Measurements from ENCODE around the gene EXD3.

EXD3 gene

DNA sequence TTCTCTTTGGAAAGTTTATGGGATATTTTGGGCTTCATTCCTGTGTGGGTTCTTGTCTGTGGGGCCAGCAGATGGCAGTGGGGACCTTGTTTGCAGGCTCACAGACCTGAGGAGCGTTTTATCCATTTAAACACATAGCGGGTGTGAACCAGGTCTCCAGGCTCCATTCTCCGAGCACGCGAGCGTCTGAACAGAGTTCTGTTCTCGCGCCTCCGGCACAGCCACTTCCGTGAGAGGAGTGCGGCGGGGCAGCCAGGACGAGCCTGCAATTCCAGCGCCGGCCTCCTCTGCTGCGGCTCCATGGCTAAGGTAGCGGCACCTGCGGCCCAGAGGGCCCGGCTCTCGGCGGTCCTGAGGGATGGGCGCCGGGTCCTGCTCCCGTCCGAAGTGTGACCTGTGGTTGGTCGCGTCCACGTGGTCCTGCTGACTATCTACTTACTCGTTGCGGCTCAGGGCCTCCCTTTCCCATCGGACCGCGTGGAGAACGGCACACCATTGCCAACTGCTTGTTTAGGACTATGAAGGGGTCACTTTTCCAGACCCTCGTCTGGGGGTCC is 128.2 kb downstream of the EXD3 start:
- DNase-seq (ENCODE audit: low spot score), result peak; percentile 78

DNA sequence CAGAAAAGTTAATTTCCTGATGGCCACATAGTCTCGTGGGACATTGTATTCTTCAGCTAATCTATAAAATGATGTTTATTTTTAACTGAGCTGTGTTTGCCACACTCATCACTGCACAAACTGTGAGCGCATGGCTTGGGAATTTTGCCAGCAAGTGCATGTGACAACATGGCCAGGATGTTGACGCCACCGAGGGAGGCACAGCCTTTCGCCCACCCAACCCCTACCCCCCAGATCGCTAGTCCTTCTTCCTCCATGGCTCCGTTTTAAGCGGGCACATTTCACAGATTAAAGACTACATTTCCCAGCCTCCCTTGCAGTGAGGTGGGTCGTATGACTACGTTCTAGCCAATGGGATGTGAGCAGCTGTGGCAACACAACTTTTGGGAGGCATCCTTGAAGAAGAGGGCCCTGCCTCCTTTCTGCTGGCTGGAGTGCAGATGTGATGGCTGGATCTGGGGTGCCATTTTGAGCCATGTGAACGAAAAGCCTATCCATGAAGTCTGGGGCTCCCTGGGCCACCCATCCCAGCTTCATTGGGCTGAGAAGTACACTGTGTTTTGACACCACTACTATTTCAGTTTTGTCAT is 128.8 kb downstream of the EXD3 start:
- DNase-seq (ENCODE audit: low spot score), result peak; percentile 92

DNA sequence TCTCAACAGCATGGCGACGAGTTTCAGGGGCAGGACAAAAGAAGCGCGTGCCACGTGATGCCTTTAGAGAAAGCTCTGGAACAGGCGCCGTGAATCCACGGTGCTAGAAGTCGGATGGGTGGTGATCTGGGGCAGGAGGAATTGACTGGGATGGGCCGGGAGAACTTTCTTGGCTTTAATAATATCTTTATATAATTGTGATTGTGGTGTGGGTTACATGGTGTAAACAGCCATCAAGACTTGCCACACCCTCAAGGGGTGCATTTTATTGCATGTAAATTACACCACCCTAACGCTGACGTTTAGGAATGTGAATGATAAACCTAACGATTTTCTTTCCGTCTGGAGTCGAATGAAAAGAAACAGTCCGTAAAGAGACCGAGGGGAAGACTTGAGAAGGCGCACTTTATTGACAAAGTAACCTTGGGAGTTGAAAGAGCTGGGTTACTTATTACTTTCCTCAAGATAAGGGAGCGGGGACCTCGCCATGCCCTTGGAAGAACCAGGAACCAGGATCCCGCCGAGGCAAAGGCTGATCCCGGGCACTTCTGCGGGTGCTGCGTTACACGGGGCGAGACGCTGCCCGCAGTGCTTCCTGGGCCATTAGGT is 129.4 kb downstream of the EXD3 start:
- DNase-seq (ENCODE audit: low spot score), result no peak

DNA sequence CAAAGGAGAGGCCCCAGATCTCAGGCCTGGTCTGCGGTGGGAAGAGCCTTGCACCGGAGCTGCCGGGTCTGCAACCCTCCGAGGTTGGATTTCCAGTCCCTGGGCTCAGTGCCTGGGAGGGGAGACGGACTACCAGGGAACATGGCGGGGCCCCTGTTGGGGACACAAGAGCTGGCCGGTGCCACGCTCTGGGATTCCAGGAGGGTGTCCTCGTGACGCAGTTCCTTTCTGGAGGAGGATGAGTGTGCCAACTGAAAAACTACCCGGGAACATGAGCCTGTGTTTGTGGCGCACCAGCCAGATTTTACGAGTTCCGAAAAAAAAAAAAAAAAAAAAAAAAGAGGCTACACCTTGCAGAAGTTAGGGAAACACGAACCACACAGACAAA is 129.9 kb downstream of the EXD3 start:
- DNase-seq (ENCODE audit: low spot score), result no peak

DNA sequence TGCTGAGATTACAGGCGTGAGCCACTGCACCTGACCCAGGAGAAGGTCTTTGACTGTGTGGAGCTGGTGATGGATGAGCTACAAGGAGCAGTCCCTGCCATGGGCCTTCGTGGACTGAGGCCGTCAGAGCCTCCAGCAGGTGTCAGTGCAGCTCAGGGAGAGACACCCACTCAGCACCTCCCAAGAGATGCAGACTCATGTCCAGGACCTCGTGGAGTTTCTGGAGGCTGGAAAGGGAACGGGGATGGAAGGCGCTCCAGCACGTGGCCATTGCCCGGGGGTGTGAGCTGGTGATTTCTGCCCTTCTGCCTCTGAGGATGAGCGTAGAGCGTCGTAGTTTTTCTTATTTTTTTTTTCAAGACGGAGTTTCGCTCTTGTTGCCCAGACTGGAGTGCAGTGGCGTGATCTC is 136.0 kb downstream of the EXD3 start:
- peak; percentile 94 for DNase-seq (ENCODE audit: low spot score)

DNA sequence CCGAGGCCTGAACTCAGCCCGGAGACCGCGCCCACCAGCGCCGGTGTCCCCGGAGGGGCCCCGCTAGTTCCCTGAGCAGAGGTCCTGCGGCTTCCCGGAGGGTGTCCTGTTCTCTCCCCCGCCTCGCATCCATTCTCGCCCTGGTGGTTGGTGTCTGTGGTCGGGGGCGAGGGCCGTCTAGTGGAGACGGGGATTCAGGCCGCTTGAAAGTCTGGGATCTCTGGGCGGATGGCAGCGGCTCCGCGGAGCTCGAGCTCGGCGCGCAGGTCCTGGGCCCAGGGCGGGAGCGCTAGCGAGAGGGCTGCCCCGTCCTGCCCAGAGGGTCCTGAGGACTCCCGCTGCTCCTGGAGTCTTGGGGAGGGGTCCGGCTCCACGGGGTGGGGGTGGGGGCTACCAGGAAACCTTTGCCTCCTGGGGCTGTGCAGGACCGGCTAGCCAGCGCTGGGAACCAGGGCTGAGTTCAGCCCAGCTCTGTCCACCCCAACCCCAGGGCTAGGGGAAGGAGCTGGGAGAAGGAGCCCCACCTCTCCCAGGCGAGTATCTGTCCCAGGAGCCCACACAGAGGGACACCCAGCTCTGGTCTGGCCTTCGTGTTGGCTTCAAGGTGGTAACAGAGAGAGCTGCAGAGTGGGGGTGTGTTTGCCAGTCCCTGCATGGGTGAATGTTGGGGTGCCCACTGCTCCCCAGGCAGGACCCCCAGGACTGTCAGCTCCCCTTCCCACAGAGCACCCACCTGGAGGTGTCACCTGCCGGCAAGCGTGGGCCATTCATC is 141.4 kb downstream of the EXD3 start:
- no peak for DNase-seq (ENCODE audit: low spot score)

DNA sequence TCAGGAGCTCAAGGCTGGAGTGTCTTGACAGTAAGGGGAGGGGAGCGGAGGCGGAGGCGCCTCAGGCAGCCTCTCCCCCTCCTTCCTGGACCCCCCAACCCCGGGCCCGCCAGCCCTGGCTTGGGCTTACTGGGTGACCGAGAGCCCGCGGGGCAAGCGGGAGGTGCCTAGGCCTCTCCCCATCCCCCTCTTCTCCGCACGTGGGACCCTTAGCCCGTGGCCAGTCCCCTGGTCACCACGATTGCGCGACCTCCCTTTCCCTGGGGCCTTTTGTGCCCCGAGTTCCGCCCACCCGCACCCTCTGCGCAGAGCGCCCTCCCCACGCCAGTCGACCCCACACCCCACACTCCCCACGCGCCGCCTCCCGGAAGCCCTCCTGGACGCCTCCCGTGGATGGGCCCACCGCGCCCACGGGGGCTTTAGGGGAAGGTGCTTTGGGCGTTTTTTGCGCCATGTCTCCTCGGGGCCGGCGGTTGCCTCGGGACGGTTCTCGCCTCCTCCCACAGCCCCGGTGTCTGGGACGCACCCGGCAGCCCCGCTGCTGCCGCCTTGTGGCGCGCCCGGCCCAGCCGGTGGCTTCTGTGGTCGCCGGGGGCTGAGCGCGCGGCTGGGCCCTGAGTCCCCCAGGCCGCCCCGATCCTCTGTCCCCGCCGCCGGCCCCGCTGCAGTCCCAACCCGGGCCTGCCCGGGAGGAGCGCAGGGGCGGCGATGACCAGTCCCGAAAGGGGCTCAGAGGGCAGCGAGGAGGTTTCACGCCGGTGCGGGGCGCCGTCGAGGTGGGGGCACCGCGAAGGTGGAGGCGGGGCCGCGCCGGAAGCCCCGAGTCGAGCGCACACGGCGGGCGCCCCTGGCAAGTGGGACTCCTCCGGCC is 142.3 kb downstream of the EXD3 start:
- DNase-seq (ENCODE audit: low spot score), result peak; percentile 72

DNA sequence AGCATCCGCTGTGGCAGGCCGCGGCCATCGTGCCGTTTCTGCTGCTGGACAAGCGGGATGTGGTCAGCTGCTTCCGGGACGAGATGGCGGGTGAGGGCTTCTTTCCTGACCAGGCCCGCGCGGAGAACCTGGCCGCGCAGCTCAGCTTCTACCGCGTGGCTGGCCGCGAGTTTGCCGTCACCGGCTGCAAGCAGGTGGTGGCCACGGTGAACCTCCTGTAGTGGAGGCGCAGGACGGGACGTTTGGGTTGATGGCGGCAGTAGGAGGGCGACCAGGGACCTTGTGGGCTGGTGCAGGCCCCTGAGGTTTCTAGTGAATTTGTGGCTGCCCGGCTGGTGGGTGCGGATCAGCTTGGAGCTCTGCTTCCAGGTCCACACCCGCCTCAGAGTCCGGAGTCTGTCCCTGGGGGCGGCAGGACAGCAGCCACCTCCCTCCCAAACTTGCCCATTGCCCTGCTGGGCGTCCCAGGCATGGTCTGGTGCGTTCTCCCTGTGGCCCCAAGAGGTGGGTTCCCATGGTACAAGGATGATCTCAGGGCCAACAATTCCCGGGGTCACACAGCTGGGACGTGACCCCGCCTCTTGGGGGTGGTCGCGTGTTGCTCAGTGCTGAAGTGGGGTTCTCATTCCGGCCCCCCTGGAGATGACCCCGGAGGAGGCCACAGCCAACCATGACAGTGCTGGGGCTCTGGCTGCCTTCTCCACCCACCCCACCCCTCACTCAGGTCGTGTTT is 143.1 kb downstream of the EXD3 start:
- no peak for DNase-seq (ENCODE audit: low spot score)

DNA sequence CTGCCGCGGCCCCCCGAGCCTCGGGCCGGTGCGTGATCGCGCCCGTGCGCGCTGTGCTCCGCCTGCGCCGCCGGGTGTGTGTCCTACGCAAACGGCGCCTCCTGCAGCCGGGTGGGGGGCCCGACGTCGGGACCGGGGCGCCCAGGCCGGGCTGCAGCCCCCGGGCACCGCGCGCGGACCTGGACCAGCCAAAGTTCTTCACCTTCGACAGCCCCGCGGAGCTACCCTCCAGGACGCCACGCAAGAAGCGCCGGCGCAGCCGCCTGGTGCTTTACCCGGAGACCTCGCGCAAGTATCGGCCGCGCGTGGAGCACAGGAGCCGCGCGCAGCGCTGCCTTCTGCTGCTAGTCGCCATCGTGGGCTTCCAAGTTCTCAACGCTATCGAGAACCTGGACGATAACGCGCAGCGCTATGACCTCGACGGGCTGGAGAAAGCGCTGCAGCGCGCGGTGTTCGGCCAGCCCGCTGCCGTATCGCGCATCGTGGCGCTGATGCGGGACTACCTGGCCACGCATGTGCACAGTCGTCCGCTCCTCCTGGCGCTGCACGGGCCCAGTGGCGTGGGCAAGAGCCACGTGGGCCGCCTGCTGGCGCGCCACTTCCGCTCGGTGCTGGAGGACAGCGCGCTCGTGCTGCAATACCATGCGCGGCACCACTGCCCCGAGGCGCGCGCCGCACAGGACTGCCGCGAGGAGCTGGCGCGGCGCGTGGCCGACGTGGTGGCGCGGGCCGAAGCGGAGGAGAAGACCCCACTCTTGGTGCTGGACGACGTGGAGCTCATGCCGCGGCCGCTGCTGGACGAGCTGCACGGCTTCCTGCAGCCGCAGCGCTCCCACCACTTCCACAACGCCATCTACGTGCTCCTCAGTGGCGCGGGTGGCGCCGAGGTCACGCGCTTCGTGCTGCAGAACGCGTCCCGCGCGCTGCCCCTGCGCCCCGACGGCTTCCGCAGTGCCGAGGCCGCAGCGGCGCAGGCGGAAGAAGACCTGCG is 143.9 kb downstream of the EXD3 start:
- DNase-seq (ENCODE audit: low spot score), result no peak

DNA sequence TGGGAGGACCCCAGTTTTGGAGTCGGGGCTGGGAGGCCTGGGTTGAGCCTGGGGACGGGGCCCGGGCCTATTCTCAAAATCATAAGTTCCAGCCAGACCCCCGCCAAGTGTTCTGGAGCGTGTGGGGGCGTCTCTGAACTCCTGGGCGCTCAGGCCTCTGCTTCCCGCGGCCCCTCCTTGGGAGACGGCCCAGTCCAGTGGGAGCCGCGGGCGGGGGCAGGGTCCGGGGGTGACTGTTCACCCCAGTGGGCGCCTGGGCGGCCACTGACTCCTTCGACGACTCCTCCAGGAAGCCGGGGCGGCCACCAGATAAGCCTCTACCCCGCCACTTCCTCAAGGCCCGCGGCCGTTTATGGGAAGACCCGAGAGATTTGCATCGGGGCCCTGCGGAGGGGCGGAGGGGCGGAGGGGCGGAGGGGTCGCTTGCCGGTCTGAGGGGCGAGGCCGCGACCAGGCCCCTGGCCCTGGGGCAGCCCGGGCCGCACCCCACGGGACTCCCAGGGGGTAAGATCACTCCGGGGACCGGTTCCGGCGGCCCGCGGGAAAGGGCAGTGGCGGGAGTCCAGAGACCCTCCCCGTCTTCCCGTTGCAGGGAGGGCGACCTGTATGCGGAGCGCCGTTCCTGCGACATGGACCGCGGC is 144.8 kb downstream of the EXD3 start:
- DNase-seq (ENCODE audit: low spot score), result no peak

DNA sequence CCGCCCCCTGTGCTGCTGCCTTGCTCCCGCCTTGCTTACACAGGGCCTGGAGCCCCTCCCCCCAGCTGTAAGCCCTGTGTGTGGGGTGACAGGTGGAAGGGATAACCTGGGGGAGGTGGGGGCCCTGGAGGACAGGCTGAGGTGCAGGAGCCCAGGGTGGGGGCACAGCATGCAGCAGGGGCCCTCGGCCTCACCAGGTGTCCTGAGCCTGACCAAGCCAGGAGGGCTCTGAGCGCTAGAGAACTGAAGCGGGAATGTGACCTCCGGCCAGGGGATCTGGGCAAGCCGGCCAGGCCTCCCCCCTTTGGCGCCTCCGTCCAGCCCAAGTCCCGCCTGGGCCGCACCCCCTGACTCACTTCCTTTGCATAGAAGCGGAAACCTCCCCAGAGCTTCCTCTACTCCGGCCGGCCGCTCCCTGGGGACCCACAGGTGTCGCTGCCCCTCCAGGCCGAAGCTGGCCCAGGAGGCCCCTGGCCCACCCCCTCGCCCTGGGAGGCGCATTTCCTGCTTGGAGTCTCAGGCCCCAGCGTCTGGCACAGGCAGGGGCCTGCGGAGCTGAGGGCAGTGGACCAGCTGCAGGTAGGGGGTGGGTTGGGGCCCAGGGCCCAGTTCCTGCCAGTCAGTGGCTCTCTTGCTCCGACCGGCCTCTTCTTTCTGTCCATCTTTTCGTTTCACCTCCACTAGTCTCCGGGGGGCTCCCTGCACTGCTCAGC is 145.5 kb downstream of the EXD3 start, which contains the start of gene TOR4A:
TOR4A (plus strand) TSS at position 398 of the 713 bp plus-strand sequence. CDS start 964 bp downstream, outside the sequence.
- DNase-seq (ENCODE audit: low spot score), result no peak

DNA sequence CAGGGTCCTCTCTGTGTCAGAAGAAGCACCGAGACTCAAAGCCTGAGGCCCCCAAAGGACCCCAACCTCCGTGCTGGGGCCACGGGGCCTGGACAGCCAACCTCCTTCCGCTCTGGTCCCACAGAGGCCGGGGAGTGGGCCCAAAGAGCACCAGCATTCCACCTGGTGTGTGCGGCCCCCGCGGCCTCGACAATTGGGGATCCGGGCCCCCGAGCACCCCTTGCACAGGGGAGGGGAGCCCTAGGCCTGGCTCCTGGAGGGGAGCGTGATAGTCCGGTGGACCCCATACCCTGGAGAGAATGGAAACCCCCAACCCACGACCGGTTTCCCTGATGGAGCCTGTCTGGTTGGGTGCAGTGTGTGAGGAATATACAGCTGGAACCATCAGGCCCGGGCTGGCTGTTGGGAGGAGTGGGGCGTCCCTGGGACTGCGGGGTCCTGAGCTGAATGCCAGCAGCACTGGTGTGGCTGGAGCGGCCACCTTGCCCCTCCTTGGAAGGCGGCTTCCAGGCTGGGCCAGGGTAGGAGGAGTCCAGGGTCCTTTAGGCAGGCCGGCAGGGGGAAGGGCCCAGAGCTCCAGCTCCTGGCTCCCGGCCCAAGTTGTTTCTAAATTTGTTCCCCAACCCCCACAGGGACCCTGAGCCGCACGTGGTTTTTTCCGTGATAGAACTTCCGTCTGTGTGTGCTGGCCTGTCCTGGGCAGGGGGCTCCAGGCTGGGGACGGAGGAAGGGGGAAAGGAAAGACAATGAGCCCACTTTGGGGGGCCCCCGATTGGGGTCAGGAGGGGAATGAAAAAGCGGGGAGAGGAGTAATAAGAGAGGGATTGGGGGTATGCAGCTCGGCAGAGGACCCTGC is 146.3 kb downstream of the EXD3 start:
- DNase-seq (ENCODE audit: low spot score), result no peak

DNA sequence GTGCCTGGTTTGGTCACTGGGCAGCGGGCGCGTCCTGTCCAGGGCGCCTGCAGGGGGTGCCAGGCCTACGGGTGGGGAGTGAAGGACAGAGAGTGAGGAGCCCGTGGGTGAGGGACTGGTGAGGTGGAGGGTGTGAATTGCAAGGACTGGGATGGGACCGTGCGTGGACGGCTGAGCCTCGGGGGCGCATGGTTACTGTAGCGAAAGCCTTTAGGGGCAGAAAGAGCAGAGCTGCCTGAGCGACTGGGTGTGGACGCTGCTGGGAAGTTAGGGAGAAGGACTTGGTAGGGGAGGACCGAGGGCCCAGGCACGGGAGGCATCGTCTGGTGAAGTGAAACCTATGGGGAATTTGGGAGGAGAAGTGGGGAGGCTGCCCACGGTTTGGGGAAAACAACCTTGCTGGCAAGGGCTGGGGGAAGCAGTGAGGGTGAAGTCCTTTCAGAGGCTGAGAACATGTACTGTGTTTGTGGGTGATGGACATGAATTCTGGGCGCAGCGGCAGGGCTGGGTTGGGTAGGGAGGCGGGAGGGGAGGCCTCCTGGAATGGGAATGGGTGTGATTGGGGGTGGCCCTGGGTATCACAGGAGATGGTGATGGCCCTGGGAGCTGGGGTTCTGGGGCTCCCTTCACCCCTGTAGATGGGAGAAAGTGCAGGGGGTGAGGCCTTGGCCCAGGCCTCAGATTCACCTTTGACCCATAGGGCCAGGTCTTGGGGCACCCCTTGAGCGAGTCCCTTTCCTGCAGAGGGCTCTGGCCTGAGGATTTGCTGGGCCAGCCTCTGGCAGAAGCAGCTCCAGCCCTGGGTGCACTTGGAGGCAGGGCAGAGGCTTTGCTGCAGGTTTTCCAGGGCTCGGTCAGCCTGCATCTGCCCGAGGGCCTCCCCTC is 147.1 kb downstream of the EXD3 start:
- DNase-seq (ENCODE audit: low spot score), result no peak

DNA sequence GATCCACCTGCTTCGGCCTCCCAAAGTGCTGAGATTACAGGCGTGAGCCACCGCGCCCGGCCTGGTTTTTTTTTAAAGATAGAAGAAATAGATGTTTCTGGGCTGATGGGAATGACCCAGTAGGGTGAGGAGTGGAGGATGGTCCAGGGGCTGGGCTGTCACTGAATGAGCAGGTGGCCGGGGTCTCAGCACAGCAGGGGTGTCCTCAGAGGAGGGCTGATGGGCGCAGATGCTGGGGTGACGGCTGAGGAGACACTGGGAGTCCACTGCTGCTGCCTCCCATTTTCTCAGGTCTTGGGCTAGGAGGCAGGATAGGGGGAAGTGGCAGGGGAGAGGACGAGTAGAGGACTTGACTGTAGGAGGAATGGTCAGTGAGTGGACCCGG is 147.8 kb downstream of the EXD3 start:
- no peak for DNase-seq (ENCODE audit: low spot score)

DNA sequence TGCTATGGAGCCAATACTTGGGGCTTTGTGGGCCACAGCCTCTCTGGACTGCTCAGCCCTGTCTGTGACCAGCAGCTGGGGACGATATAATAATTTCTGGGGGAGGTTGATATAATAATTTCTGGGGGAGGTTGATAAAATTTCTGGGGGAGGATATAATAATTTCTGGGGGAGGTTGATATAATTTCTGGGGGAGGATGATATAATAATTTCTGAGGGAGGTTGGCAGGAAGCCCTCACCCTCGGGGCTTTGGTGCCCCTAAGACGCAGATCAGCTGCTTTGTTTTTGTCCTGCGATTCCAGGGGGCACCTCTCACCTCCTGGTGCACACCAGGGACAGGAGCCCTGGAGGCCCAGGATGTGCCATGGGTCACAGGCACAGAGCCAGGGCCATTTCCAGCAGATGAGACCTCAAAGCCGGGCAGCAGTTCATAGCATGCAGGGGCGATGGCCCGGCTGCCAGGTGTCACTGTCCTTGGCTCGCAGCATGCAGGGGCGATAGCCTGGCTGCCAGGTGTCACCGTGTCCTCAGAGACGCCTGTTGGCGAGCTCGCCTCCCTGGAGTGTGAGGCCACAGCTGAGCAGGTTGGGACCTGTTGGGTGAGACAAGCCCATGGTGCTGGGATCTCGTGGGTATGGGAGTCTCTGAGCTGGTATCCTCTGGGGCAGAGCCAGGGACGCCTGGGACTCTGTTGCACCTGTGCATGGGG is 149.2 kb downstream of the EXD3 start:
- DNase-seq (ENCODE audit: low spot score), result no peak

DNA sequence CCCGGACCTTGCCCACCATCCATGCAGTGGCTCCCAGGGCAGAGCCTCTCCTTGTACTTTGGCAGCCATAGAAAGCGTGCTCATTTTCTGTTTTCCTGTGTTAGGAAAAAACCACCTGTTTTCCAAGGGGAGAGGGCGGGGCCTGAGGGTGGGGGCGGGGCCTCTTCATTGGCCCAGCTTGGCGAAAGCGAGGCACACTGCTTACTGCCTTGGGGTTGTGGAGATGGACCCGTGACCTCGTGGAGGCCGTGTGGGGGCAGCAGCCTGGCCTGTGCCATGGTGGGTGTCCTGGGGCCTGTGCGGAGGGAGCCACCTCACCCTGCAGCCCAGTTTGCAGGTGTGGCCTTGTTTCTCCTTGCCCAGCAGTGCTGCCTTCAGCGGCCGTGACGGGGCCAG is 149.9 kb downstream of the EXD3 start:
- no peak for DNase-seq (ENCODE audit: low spot score)

All from HuH-7 (cell line).